ENCODE results near the gene NWD2.

- no peak for TF ChIP-seq POLR2A (IDR thresholded peaks at IDR 0.05)
- no peak for TF ChIP-seq POLR2AphosphoS5 (IDR thresholded peaks at IDR 0.05)
Measured at GRCh38 chr4:37480509-37480908, 236.0 kb downstream of the NWD2 start.

Data from gastroesophageal sphincter (tissue), 2 donors.